ENCODE results near the gene VPS8. TPM values are rescaled to one million over a fixed set of nuclear protein-coding genes. Genes with fewer than 3 reads are reported as not detected.

The VPS8 gene
- total RNA-seq, 1 experiment from 2014 or later = 72.3 TPM

DNA sequence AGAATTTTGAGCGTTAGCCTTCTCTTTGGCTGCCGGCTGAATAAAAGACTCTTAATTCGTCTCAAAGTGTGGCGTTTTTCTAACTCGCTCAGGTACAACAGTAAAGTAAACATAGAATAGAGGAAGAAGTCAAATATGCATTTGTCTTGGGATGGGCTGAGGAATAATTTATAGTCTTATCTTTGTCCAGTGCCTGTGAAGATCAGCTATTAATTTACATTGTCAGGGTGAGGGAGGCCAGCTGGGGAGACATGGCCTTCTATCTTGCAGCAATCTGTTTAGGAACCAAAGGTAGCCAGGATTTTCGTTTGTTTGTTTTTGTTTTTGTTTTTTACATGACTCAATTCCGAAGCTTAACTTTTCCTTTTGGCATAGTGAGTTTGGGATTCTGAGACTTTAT, 100.2 kb downstream of the VPS8 start:
- POLR2A ChIA-PET = no interaction called here
- CTCF ChIA-PET = no interaction called here
- TF ChIP-seq, protein P1, sequence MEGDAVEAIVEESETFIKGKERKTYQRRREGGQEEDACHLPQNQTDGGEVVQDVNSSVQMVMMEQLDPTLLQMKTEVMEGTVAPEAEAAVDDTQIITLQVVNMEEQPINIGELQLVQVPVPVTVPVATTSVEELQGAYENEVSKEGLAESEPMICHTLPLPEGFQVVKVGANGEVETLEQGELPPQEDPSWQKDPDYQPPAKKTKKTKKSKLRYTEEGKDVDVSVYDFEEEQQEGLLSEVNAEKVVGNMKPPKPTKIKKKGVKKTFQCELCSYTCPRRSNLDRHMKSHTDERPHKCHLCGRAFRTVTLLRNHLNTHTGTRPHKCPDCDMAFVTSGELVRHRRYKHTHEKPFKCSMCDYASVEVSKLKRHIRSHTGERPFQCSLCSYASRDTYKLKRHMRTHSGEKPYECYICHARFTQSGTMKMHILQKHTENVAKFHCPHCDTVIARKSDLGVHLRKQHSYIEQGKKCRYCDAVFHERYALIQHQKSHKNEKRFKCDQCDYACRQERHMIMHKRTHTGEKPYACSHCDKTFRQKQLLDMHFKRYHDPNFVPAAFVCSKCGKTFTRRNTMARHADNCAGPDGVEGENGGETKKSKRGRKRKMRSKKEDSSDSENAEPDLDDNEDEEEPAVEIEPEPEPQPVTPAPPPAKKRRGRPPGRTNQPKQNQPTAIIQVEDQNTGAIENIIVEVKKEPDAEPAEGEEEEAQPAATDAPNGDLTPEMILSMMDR (IDR thresholded peaks at IDR 0.05) = no peak
- TF ChIP-seq POLR2AphosphoS5 (IDR thresholded peaks at IDR 0.05; ENCODE audit: low read depth, low read length) (no peak), SIN3A (IDR thresholded peaks at IDR 0.05; ENCODE audit: borderline replicate concordance, insufficient read depth, low read depth, low read length) (no peak), TCF7L2 (IDR thresholded peaks at IDR 0.05; ENCODE audit: low read depth, low read length) (no peak)
- TF ChIP-seq, protein P2, sequence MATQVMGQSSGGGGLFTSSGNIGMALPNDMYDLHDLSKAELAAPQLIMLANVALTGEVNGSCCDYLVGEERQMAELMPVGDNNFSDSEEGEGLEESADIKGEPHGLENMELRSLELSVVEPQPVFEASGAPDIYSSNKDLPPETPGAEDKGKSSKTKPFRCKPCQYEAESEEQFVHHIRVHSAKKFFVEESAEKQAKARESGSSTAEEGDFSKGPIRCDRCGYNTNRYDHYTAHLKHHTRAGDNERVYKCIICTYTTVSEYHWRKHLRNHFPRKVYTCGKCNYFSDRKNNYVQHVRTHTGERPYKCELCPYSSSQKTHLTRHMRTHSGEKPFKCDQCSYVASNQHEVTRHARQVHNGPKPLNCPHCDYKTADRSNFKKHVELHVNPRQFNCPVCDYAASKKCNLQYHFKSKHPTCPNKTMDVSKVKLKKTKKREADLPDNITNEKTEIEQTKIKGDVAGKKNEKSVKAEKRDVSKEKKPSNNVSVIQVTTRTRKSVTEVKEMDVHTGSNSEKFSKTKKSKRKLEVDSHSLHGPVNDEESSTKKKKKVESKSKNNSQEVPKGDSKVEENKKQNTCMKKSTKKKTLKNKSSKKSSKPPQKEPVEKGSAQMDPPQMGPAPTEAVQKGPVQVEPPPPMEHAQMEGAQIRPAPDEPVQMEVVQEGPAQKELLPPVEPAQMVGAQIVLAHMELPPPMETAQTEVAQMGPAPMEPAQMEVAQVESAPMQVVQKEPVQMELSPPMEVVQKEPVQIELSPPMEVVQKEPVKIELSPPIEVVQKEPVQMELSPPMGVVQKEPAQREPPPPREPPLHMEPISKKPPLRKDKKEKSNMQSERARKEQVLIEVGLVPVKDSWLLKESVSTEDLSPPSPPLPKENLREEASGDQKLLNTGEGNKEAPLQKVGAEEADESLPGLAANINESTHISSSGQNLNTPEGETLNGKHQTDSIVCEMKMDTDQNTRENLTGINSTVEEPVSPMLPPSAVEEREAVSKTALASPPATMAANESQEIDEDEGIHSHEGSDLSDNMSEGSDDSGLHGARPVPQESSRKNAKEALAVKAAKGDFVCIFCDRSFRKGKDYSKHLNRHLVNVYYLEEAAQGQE (IDR thresholded peaks at IDR 0.05; ENCODE audit: insufficient read depth in 1 of 2, low read depth in 2 of 2, low read length in 1 of 2) = no peak
- BruUV-seq (replicated peaks) = no TSS peak
- Histone ChIP-seq H3K27me3 (ENCODE audit: control insufficient read depth, insufficient read depth, low read length) (no peaks in the 10 kb centered on the region), H3K4me1 (ENCODE audit: control insufficient read depth, insufficient read depth, low read length) (no peaks in the 10 kb centered on the region), H3K27ac (ENCODE audit: low read length) (no peak overlapping the region), H3K9me3 (ENCODE audit: control insufficient read depth, insufficient read depth, low read depth, low read length) (no peaks in the 10 kb centered on the region), H3K36me3 (ENCODE audit: control insufficient read depth, insufficient read depth, low read length) (no peaks in the 10 kb centered on the region; the same call in 1 of the 2 replicates), H3K4me3 (ENCODE audit: low read depth in 2 of 2, low read length in 2 of 2) (no peak overlapping the region)
- intact Hi-C loops (cut with micrococcal nuclease; ENCODE audit: unreplicated experiment) = no loop called here
- in situ Hi-C loops (cut with HindIII; ENCODE audit: low pct_unique_long_range_greater_than_20kb, low sequenced_read_pairs) = no loop called here
- ATAC-seq (no peak), DNase-seq (ENCODE audit: low read depth, low spot score) (no peak)

DNA sequence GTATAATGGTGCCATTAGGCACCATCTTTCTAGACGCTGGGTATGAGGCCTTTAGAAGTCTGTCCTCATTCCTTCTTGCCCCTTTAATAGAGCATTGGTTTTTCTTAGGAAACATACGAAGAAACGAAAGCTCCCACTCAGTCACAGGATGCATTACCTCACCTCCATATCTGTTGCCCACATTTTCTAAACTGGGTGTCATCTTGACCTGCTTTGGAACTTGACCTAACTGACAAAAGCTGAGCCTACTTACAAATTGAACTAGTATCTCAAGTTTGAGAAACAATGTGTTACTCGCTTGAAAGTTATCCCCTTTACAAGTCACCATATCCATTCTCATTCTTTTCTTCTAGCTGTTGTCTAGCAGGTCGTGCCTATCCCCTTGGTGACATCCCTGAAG, 102.7 kb downstream of the VPS8 start:
- intact Hi-C loops (cut with micrococcal nuclease; ENCODE audit: unreplicated experiment) = no loop called here
- BruUV-seq (replicated peaks) = no TSS peak
- H3K4me1 ChIP-seq (ENCODE audit: control insufficient read depth, insufficient read depth, low read length) = no peaks in the 10 kb centered on the region
- no peaks in the 10 kb centered on the region; the same call in 1 of the 2 replicates for H3K36me3 ChIP-seq (ENCODE audit: control insufficient read depth, insufficient read depth, low read length)
- no peak overlapping the region for H3K4me3 ChIP-seq (ENCODE audit: low read depth in 2 of 2, low read length in 2 of 2)
- CTCF ChIA-PET = no interaction called here
- TF ChIP-seq POLR2AphosphoS5 (IDR thresholded peaks at IDR 0.05; ENCODE audit: low read depth, low read length) = no peak
- TF ChIP-seq, protein P1 (IDR thresholded peaks at IDR 0.05) = no peak
- TF ChIP-seq TCF7L2 (IDR thresholded peaks at IDR 0.05; ENCODE audit: low read depth, low read length) = no peak
- no peak for TF ChIP-seq SIN3A (IDR thresholded peaks at IDR 0.05; ENCODE audit: borderline replicate concordance, insufficient read depth, low read depth, low read length)
- TF ChIP-seq, protein P2 (IDR thresholded peaks at IDR 0.05; ENCODE audit: insufficient read depth in 1 of 2, low read depth in 2 of 2, low read length in 1 of 2) = no peak
- POLR2A ChIA-PET = no interaction called here
- no peaks in the 10 kb centered on the region for H3K27me3 ChIP-seq (ENCODE audit: control insufficient read depth, insufficient read depth, low read length)
- ATAC-seq (no peak), DNase-seq (ENCODE audit: low read depth, low spot score) (no peak)
- in situ Hi-C loops (cut with HindIII; ENCODE audit: low pct_unique_long_range_greater_than_20kb, low sequenced_read_pairs) = no loop called here
- H3K9me3 ChIP-seq (ENCODE audit: control insufficient read depth, insufficient read depth, low read depth, low read length) = no peaks in the 10 kb centered on the region
- H3K27ac ChIP-seq (ENCODE audit: low read length) = no peak overlapping the region

All from Panc1 (cell line).